A549 treated with RU486 at 1 μM for 4 hours (cell line): Measurements from ENCODE around the gene PTGR3. TPM values are rescaled to one million over a fixed set of nuclear protein-coding genes. Genes with fewer than 3 reads are reported as not detected.

Experiments
- total RNA-seq: library from RNA; stranded (reverse); fragments of 200-300 nt; extraction: Qiagen RNA extraction; gene quantifications from 5 replicates; pipeline ENCODE4 v1.2.3, GENCODE V29; 2022; ENCODE audit warnings: low read depth

Gene PTGR3, protein sequence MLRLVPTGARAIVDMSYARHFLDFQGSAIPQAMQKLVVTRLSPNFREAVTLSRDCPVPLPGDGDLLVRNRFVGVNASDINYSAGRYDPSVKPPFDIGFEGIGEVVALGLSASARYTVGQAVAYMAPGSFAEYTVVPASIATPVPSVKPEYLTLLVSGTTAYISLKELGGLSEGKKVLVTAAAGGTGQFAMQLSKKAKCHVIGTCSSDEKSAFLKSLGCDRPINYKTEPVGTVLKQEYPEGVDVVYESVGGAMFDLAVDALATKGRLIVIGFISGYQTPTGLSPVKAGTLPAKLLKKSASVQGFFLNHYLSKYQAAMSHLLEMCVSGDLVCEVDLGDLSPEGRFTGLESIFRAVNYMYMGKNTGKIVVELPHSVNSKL
- 11.9 to 18.3 TPM (median 13.8 TPM) in 5 replicates for total RNA-seq

GRCh38 chr18:75209129-75209950 is at the start of gene PTGR3:
Gene PTGR3, minus strand, starts transcription at chr18:75209139. Its CDS starts 81 bp downstream, at chr18:75209058.

DNA sequence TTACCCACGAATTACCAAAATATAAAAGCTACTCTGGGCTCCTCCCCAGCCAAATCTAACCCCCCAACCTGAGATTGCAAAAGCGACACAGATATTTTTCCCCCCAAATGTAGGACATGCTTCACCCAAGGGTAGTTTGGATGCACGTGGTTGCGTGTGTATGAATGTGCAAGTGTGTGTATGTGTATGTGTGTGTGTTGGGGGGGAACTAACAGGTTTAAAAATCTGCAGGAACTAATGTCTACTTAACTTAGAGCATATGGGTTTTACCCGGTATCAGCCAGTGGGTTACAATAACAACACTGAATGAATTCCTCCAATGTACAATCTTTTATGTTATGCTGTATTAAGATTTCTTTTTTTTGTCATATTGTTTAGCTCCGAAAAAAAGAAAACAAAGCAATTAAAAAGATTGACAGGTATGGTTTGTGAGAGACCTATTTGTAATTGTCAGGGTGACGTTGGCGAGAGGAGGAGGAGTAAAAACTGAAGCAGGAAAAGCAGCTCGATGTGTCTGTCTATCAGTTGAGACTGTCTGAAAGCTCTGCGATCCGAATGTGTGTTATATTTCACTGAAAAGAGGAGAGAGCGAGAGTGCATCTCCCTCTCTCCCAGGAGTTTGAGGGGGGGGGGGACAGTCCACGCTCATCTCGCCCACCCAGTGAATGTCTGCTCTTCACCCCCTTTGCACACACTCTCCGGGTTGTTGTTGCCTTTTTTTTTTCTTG is 1.5 kb upstream of the PTGR3 start, which contains the start of gene TSHZ1:
Gene TSHZ1, plus strand, starts transcription at position 524 of the 728 bp plus-strand sequence. CDS start 1,080 bp downstream, outside the sequence.

Other genes starting within 250 kb of the PTGR3 start
- gene TSHZ1, start 1.7 kb upstream of the PTGR3 start, total RNA-seq: 4.7 to 6.9 TPM (median 6.2 TPM) in 5 replicates
- gene SMIM21, start 218.6 kb upstream of the PTGR3 start, total RNA-seq: not detected in 5 replicates